Gastrocnemius medialis (tissue), 4 donors: ENCODE measurements around the gene EYA4. TPM values are rescaled to one million over a fixed set of nuclear protein-coding genes. Genes with fewer than 3 reads are reported as not detected.

Experiments
- ATAC-seq, 2 donors: fragments of 150-250 bp; one replicate each; pipeline ENCODE4 v1.9.1; 2016
- DNase-seq, 2 donors: peaks; one replicate each; pipeline ENCODE4 v3.0.0-alpha.2; 2019
- H3K27ac ChIP-seq, 4 donors: fragments of 200-600 bp; sonication (generic); 1 replicate in 1 of 4; 2 replicates in 3 of 4; pipeline ENCODE4 v1.5.1; 2016 to 2018; ENCODE audit warnings: mild to moderate bottlenecking in 2 of 4, moderate library complexity in 1 of 4
- H3K27me3 ChIP-seq, 3 donors: fragments of 200-600 bp; sonication (generic) in 2 of 3; 1 replicate in 1 of 3; 2 replicates in 2 of 3; pipeline versions ENCODE4 v1.5.1 to v1.6.0; 2016 to 2019; ENCODE audit warnings: mild to moderate bottlenecking in 1 of 3, moderate library complexity in 1 of 3
- H3K36me3 ChIP-seq, 2 donors: fragments of 200-600 bp; sonication (generic) in 1 of 2; one replicate each; pipeline ENCODE4 v1.5.1; 2017 to 2018
- H3K4me1 ChIP-seq, 2 donors: fragments of 200-600 bp; sonication (generic) in 1 of 2; one replicate each; pipeline ENCODE4 v1.5.1; 2016 to 2017; ENCODE audit warnings: mild to moderate bottlenecking in 2 of 2
- H3K4me3 ChIP-seq, 4 donors: fragments of 200-600 bp; sonication (generic) in 3 of 4; 1 replicate in 1 of 4; 2 replicates in 3 of 4; pipeline ENCODE4 v1.5.1; 2016 to 2019; ENCODE audit warnings: mild to moderate bottlenecking in 2 of 4
- H3K9me3 ChIP-seq, 3 donors: fragments of 200-600 bp; sonication (generic) in 2 of 3; 1 replicate in 1 of 3; 2 replicates in 2 of 3; pipeline ENCODE4 v1.5.1; 2016 to 2019
- POLR2A ChIP-seq, 2 donors: fragments of 450-650 bp; IDR thresholded peaks; one replicate each; pipeline ENCODE4 v1.6.1; 2017; ENCODE audit warnings: antibody characterized with exemption in 2 of 2, mild to moderate bottlenecking in 2 of 2, moderate library complexity in 2 of 2
- in situ Hi-C, 4 donors: fragments of 200-750 bp; cut with MboI; loops; one replicate each; pipeline versions ENCODE4 v1.15.0 to v1.8.0; 2017; ENCODE audit warnings: low sequenced_read_pairs in 4 of 4
- intact Hi-C: fragments of 100-400 bp; cut with DNase I; formaldehyde crosslinking; loops from one replicate; pipeline ENCODE4 v1.15.1; 2023; ENCODE audit warnings: low total_unique reads
- total RNA-seq, 4 donors: library from RNA; depleted of rRNA; stranded (reverse); fragments of >200 nt; gene quantifications; one replicate each; pipeline versions ENCODE4 v1.1.0 to v1.2.3, GENCODE V29; 2016
- TF ChIP-seq, protein P1 (sequence below), 5 experiments: fragments of 450-650 bp in 3 of 5; fragments of 200-600 bp in 2 of 5; sonication (generic) in 2 of 5; IDR thresholded peaks in 4 of 5; conservative IDR thresholded peaks in 1 of 5; 1 replicate in 4 of 5; 2 replicates in 1 of 5; pipeline ENCODE4 v1.5.1; 2016 to 2019; ENCODE audit warnings: antibody characterized with exemption in 5 of 5, mild to moderate bottlenecking in 3 of 5, moderate library complexity in 3 of 5

Gene EYA4
- total RNA-seq, 4 donors from 2014 or later, result 33.7 to 110 (median 62.1) TPM

DNA sequence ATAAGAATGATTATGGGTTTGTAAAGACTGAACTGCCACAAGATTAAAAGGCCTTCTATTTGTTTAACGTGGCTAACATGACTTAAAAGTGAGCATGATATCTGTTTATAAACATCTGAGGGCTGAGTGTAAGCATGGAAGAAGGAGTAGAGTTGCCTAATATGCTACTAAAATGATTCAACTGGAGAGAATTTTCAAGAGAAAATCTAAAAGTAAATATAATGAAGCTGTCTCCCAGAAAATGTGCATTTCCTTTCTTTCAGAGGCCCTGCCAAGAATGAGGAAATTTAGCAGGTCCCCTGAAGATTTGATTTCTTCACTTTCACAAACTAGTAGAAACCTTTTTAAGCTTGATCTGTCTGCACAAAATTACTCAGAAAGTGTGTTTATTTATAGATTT, 4.2 kb upstream of the EYA4 start:
- in situ Hi-C loops, result no loop called here
- Histone ChIP-seq H3K27ac (no peak overlapping the region), H3K36me3 (no peaks in the 10 kb centered on the region), H3K9me3 (no peaks in the 10 kb centered on the region), H3K4me1 (peaks cover 10 to 14% of the 10 kb centered on the region in 2 donors), H3K27me3 (no peaks in the 10 kb centered on the region), H3K4me3 (no peak overlapping the region)
- DNase-seq (no peak), ATAC-seq (no peak)
- intact Hi-C loops, result loop anchor here (5.0 kb wide), 1 partner anchor 45 kb away; no protein-coding TSS in a partner anchor
- no peak for TF ChIP-seq POLR2A (IDR thresholded peaks at IDR 0.05)
- TF ChIP-seq, protein P1, sequence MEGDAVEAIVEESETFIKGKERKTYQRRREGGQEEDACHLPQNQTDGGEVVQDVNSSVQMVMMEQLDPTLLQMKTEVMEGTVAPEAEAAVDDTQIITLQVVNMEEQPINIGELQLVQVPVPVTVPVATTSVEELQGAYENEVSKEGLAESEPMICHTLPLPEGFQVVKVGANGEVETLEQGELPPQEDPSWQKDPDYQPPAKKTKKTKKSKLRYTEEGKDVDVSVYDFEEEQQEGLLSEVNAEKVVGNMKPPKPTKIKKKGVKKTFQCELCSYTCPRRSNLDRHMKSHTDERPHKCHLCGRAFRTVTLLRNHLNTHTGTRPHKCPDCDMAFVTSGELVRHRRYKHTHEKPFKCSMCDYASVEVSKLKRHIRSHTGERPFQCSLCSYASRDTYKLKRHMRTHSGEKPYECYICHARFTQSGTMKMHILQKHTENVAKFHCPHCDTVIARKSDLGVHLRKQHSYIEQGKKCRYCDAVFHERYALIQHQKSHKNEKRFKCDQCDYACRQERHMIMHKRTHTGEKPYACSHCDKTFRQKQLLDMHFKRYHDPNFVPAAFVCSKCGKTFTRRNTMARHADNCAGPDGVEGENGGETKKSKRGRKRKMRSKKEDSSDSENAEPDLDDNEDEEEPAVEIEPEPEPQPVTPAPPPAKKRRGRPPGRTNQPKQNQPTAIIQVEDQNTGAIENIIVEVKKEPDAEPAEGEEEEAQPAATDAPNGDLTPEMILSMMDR (IDR thresholded peaks at IDR 0.05 in 4 of 5, conservative IDR thresholded peaks at IDR 0.05 in 1 of 5), result no peak

DNA sequence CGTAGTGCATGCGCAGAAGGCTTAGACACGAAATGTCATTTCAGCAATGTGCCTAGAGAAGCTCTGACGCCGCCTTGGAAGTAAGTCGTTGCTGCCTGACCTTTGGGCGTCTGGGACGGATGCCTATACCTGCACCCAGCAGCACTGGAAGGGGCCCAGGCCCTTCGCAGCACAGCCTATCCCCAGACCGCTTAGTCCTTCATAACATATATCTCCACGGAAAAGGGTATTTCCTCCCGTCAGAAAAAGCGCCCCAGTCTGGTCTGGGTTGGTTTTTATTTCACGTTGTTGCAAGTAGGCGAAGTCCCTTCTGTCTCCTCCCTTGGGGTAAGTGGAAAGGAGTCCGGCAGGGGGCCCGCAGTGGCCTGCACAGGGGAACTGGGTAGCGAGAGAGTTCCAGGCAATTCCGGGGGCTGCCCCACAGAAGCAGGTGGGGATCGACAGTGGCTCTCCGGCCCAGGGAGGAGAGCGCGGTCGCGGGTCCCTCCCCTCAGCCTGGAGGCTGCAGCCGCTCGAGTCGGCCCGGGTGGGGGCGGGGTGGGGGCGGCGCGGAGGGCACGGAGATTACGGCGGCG, 559 bp upstream of the EYA4 start:
- intact Hi-C loops (loop anchor here (1.0 to 5.0 kb wide), 7 partner anchors 128 to 428 kb away; partner anchors contain the start of gene RPS12), in situ Hi-C loops (loop anchor here in 1 of 4 donors (10.0 kb wide), 2 partner anchors 114 to 194 kb away; no protein-coding TSS in a partner anchor)
- TF ChIP-seq POLR2A (IDR thresholded peaks at IDR 0.05), result peak in 1 of 2 donors; percentile 44
- TF ChIP-seq, protein P1 (IDR thresholded peaks at IDR 0.05 in 4 of 5, conservative IDR thresholded peaks at IDR 0.05 in 1 of 5), result peak in 3 of 5 experiments; percentile 30 to 52 (median 33)
- DNase-seq (peak; percentile 66 to 82), ATAC-seq (peak; percentile 37 to 57)
- no peaks in the 10 kb centered on the region for H3K9me3 ChIP-seq
- H3K4me1 ChIP-seq, result peaks cover 12 to 21% of the 10 kb centered on the region in 2 donors
- no peaks in the 10 kb centered on the region for H3K36me3 ChIP-seq
- no peaks in the 10 kb centered on the region for H3K27me3 ChIP-seq
- peak overlapping the region; percentile 76 to 94 (median 80) for H3K4me3 ChIP-seq
- H3K27ac ChIP-seq, result peak overlapping the region; percentile 95 to 99 (median 96)

DNA sequence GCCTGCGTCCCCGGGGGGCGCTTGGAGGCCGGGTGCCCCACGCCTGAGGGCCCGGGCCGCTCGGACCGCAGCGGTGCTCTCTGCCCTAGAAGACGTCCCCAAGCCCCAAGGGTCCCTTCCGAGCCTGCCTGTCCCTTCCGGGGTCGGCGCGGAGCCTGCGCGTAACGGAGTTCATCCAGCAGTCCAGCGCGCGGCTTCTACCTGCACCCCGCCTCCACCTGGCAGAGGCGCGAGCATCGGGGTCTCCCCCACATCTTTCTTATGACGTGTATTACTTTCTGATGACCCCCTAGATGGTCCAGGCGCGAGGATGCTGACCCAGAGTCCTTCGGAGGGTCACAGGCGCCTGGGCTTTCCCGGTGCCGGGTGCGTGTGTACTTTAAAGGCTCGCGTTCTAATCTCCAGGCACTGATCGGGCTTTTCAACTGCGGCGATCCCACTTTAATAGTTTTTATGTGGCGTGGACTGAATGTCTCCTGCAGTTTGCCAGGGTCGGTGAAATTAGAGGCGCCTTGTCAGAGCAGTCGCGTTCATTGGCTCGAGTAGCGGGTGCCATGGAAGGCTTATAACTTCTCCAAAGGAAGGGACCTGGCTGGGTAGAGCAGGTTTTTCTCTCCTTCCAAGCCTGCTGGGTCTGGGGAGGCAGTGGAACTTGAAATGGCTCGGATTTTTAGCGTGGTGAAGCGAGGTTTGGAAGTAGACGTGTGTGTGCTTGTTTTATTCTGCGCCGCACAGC, 912 bp downstream of the EYA4 start:
- Histone ChIP-seq H3K9me3 (no peaks in the 10 kb centered on the region), H3K36me3 (no peaks in the 10 kb centered on the region), H3K4me1 (peaks cover 27 to 36% of the 10 kb centered on the region in 2 donors), H3K27me3 (no peaks in the 10 kb centered on the region), H3K4me3 (peak overlapping the region; percentile 76 to 94 (median 80)), H3K27ac (peak overlapping the region; percentile 95 to 99 (median 96))
- ATAC-seq (peak; percentile 12 to 35), DNase-seq (peak; percentile 55 to 68)
- in situ Hi-C loops, result loop anchor here in 1 of 4 donors (10.0 kb wide), 2 partner anchors 113 to 193 kb away; no protein-coding TSS in a partner anchor
- no peak for TF ChIP-seq POLR2A (IDR thresholded peaks at IDR 0.05)
- TF ChIP-seq, protein P1 (IDR thresholded peaks at IDR 0.05 in 4 of 5, conservative IDR thresholded peaks at IDR 0.05 in 1 of 5), result no peak
- intact Hi-C loops, result loop anchor here (1.0 to 5.0 kb wide), 9 partner anchors 111 to 430 kb away; partner anchors contain the start of gene RPS12

DNA sequence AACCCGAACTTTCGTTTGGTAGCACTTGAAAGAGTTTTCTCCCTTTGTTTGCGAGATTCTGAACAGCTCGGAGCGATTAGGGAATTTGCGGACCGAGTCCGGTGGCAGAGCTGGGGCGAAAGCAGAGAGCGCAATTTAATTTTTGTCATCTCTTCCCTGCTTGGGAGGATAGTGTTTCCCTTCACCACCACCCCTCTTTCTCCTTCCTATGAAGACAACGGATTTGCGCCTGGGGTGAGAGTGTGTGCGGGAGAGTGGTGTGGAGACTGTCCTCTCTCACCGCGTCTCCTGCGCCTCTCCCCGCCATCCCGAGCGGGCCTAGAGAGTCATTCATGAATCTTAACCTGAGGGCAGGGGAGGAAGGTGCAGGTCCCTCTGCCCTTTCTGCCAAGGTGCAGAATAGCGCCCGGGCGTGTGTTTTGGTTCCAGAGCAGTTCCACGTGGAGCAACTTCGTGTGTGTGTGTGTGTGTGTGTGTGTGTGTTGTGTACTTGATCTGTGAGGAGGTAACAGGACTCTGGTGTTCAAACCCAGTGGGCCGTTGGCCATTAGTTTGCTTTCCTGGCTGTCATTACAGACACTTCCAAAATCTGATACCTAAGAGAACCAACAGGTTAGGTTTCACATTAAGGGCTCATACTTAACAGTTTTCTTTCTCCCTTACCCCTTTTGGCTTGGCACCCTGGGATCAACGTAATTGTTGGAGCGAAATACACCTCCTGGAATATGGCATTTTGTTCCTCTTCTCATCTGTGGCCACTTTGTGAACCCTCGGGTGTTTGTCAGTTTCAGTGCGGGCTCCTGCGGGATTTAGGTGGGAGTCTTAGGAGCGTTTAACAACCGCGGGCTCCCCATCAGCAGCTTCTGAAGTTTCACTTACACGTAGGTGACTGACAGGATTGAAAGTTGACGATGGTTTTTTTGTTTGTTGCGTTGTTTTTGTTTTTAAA, 1.8 kb downstream of the EYA4 start:
- Histone ChIP-seq H3K9me3 (no peaks in the 10 kb centered on the region), H3K4me1 (peaks cover 32 to 45% of the 10 kb centered on the region in 2 donors), H3K36me3 (no peaks in the 10 kb centered on the region), H3K27me3 (no peaks in the 10 kb centered on the region), H3K27ac (peak overlapping the region; percentile 95 to 99 (median 96)), H3K4me3 (peak overlapping the region; percentile 76 to 94 (median 80))
- in situ Hi-C loops (loop anchor here in 1 of 4 donors (10.0 kb wide), 2 partner anchors 112 to 192 kb away; no protein-coding TSS in a partner anchor), intact Hi-C loops (loop anchor here (1.0 to 5.0 kb wide), 6 partner anchors 112 to 431 kb away; partner anchors contain the start of gene RPS12)
- peak; percentile 62 to 85 for TF ChIP-seq POLR2A (IDR thresholded peaks at IDR 0.05)
- TF ChIP-seq, protein P1 (IDR thresholded peaks at IDR 0.05 in 4 of 5, conservative IDR thresholded peaks at IDR 0.05 in 1 of 5), result no peak
- DNase-seq (peak; percentile 89 to 92), ATAC-seq (peak; percentile 62 to 63)
